Left lung (tissue), 10 donors: ENCODE measurements around the gene LHX2. TPM values are rescaled to one million over a fixed set of nuclear protein-coding genes. Genes with fewer than 3 reads are reported as not detected.
"Not testable (repeated sequence)": the region's sequence is repeated elsewhere in the genome, so short reads cannot be mapped to it uniquely, and the experiment has no call there.

Experiments used
- ATAC-seq: fragments of 200-7000 bp; cut with Tn5 transposase; one replicate; pipeline ENCODE4 v1.9.1; 2020; ENCODE audit warnings: moderate library complexity
- DNase-seq, 4 donors: peaks; one replicate each; pipeline ENCODE4 v3.0.0-alpha.2; 2013 to 2020
- H3K27ac ChIP-seq, 2 donors: fragments of 200-600 bp; sonication (generic) in 1 of 2; one replicate each; pipeline versions ENCODE4 v1.5.0 to v1.8.0; 2020 to 2021
- H3K27me3 ChIP-seq, 2 donors: fragments of 200-600 bp; sonication (generic) in 1 of 2; one replicate each; pipeline versions ENCODE4 v1.5.0 to v1.8.0; 2020 to 2021
- H3K36me3 ChIP-seq, 2 donors: fragments of 200-600 bp; sonication (generic) in 1 of 2; one replicate each; pipeline versions ENCODE4 v1.5.0 to v1.8.0; 2020 to 2021
- H3K4me1 ChIP-seq, 2 donors: fragments of 200-600 bp; one replicate each; pipeline ENCODE4 v1.8.0; 2021
- H3K4me3 ChIP-seq, 2 donors: fragments of 200-600 bp; sonication (generic) in 1 of 2; one replicate each; pipeline versions ENCODE4 v1.5.0 to v1.8.0; 2020 to 2021; ENCODE audit warnings: mild to moderate bottlenecking in 1 of 2
- H3K9me3 ChIP-seq, 2 donors: fragments of 200-600 bp; sonication (generic) in 1 of 2; one replicate each; pipeline versions ENCODE4 v1.5.0 to v1.8.0; 2020 to 2021
- intact Hi-C, 2 donors: fragments of 100-400 bp; cut with DNase I; formaldehyde crosslinking; loops; one replicate each; pipeline versions ENCODE4 v1.11.2 to v1.14.2; 2022
- polyA plus RNA-seq, 6 donors: library from polyadenylated mRNA; unstranded; fragments of 120-200 nt; gene quantifications; one replicate each; pipeline ENCODE4 v1.2.1, GENCODE V29; 2013; ENCODE audit not compliant: insufficient read length in 6 of 6
- total RNA-seq, 2 donors: library from RNA; stranded (reverse); fragmentation: NEBNext Ultra II Directional; extraction: Animal tissue kit (Norgen Biotek cat#: 25700); gene quantifications; one replicate each; pipeline ENCODE4 v1.2.1, GENCODE V29; 2021
- TF ChIP-seq, protein P1 (sequence below), 2 donors: fragments of 200-600 bp; sonication (generic) in 1 of 2; IDR thresholded peaks; one replicate each; pipeline versions ENCODE4 v1.5.0 to v1.8.0; 2021; ENCODE audit warnings: antibody characterized with exemption in 2 of 2
- donor health status: DM: no; HTN: yes; CAD: no.
- donor health status: DM: no; HTN: no; CAD: no.

LHX2 gene
- total and polyA plus RNA-seq, 8 donors = 0.12 to 0.26 (median 0.21) TPM; not detected in 4

DNA sequence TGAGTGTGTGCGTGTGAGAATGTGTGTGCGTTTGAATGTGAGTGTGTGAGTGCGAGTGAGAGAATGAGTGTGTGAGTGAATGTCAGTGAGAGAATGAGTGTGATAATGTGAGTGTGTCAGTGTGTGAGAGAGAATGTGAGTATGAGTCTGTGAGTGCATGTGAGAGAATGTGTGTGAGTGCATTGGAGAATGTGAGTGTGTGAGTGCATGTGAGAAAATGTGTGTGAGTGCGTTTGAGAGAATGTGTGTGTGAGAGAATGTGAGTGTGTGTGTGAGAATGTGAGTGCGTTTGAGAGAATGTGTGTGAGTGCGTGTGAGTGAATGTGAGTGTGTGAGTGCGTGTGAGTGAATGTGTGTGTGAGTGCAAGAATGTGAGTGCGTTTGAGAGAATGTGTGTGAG lies 39.0 kb upstream of the LHX2 start:
- DNase-seq (no peak), ATAC-seq (no peak)
- TF ChIP-seq, protein P1, sequence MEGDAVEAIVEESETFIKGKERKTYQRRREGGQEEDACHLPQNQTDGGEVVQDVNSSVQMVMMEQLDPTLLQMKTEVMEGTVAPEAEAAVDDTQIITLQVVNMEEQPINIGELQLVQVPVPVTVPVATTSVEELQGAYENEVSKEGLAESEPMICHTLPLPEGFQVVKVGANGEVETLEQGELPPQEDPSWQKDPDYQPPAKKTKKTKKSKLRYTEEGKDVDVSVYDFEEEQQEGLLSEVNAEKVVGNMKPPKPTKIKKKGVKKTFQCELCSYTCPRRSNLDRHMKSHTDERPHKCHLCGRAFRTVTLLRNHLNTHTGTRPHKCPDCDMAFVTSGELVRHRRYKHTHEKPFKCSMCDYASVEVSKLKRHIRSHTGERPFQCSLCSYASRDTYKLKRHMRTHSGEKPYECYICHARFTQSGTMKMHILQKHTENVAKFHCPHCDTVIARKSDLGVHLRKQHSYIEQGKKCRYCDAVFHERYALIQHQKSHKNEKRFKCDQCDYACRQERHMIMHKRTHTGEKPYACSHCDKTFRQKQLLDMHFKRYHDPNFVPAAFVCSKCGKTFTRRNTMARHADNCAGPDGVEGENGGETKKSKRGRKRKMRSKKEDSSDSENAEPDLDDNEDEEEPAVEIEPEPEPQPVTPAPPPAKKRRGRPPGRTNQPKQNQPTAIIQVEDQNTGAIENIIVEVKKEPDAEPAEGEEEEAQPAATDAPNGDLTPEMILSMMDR (IDR thresholded peaks at IDR 0.05) = no peak
- Histone ChIP-seq H3K4me3 (no peak overlapping the region), H3K27ac (no peak overlapping the region), H3K4me1 (no peaks in the 10 kb centered on the region), H3K36me3 (no peaks in the 10 kb centered on the region), H3K27me3 (peaks cover 3 to 66% of the 10 kb centered on the region in 2 donors), H3K9me3 (no peaks in the 10 kb centered on the region)
- intact Hi-C loops = no loop called here

DNA sequence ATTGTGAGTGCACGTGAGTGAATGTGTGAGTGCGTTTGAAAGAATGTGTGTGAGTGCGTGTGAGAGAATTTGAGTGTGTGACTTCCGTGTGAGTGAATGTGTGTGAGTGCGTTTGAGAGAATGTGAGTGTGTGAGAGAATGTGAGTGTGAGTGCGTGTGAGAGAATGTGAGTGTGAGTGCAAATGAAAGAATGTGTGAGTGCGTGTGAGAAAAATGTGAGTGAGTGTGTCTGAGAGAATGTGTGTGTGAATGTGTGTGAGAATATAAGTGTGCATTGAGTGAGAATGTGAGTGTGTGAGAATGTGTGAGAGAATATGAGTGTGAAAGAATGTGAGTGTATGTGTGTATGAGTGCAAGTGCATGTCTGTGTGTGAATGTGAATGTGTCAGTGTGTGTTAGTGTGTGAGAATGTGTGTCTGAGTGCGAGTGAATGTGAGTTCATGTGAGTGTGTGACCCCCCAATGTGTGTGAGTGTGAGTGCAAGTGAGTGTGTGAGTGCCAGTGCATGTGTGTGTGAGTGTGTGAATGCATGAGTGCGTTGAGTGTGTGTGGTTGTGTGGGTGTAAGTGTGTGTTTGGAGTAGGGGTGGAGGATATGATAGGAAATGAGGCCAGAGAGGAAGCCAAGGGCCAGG lies 37.9 kb upstream of the LHX2 start:
- DNase-seq (no peak), ATAC-seq (no peak)
- no peak overlapping the region for H3K27ac ChIP-seq
- H3K4me3 ChIP-seq = no peak overlapping the region
- H3K4me1 ChIP-seq = no peaks in the 10 kb centered on the region
- intact Hi-C loops = no loop called here
- TF ChIP-seq, protein P1 (IDR thresholded peaks at IDR 0.05) = no peak
- H3K27me3 ChIP-seq = peaks cover 3 to 55% of the 10 kb centered on the region in 2 donors
- no peaks in the 10 kb centered on the region for H3K9me3 ChIP-seq
- H3K36me3 ChIP-seq = no peaks in the 10 kb centered on the region

DNA sequence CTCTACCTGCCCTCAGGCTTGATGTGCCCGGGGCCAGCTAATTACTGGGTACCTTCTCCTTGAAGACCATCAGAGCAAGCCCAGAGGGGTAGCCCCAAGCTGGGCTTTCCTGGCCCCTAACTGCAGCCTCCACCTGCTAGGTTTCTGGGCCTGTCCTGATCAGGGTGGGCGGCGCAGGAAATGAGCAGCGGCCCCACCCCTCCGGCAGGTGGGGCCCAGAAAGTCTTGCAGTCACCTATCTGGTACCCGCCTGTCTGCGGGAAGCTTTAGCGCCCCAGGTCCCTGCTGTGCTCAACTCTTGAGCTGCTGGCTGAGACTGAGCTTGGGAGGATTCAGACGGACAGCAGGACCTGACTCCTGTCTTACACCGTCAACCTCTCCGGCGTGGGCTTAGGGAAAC lies 37.1 kb upstream of the LHX2 start:
- Histone ChIP-seq H3K4me1 (no peaks in the 10 kb centered on the region), H3K27ac (no peak overlapping the region), H3K36me3 (no peaks in the 10 kb centered on the region), H3K4me3 (no peak overlapping the region), H3K9me3 (no peaks in the 10 kb centered on the region), H3K27me3 (peaks cover 8 to 54% of the 10 kb centered on the region in 2 donors)
- TF ChIP-seq, protein P1 (IDR thresholded peaks at IDR 0.05) = no peak
- intact Hi-C loops = no loop called here
- no peak for DNase-seq
- no peak for ATAC-seq

DNA sequence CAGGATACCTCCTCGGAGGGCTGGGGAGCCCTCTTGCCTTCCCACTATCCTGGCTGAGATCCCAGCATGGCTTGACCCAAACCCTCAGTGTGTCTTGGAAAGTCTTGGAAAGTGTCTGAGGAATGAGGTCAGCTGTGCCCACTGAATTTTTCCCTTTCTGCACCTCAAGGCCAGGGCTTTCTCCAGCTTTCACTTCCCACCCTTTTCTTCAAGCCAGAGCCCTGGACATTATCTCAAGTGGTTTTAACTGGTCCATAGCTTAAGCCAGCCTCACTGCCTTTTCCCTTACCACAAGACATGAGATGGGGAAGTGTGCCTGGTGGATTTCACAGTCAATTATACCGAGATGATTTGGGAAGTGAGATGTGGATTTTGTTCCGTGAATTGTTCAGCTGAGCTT lies 35.7 kb upstream of the LHX2 start:
- H3K36me3 ChIP-seq = no peaks in the 10 kb centered on the region
- no peak overlapping the region for H3K27ac ChIP-seq
- H3K9me3 ChIP-seq = no peaks in the 10 kb centered on the region
- intact Hi-C loops = no loop called here
- peaks cover 9 to 54% of the 10 kb centered on the region in 2 donors for H3K27me3 ChIP-seq
- TF ChIP-seq, protein P1 (IDR thresholded peaks at IDR 0.05) = no peak
- DNase-seq (no peak), ATAC-seq (no peak)
- no peaks in the 10 kb centered on the region for H3K4me1 ChIP-seq
- no peak overlapping the region for H3K4me3 ChIP-seq

DNA sequence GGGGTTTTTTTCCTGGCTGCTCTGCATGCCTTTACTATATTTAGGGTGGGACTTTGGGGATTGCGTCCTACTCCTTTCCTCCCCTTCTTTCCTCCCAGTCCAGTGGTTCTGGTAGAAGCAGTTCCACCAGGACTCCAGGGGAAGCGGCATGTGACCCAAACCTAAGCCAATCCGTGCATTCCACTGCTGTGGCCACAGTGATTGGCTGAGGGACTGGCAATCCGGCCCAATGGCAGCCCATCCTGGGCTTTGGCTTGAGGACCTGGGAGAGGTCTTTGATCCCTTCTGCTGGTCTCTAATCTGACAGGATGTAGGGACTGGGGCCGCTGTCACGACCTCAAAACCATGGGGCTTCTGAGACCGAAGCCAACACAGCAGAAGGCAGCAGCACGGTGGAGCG lies 35.0 kb upstream of the LHX2 start:
- H3K36me3 ChIP-seq, intact Hi-C loops, ATAC-seq, H3K4me1 ChIP-seq, H3K27ac ChIP-seq, H3K4me3 ChIP-seq, H3K9me3 ChIP-seq, DNase-seq: not testable (repeated sequence)
- peaks cover 11 to 54% of the 10 kb centered on the region in 2 donors for H3K27me3 ChIP-seq

DNA sequence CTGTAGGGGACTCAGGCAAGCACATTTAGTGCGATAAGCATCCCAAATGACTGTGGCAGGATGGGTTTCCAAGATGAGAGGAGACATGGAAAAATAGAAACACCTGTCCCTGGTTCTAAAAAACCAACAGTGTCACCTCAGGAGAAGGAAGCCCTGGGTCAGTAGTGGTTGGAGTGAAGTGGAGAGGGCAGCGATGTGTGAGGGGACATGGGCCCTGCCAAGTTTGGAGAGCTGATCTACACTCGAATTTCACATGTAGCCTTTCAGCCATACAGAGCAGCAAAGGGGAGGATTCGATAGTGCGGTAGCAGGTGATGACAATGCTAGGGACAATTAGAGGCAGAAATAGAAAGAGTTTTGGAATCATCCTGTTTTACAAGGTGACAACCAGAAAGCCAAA lies 32.6 kb upstream of the LHX2 start:
- Histone ChIP-seq H3K4me1 (no peaks in the 10 kb centered on the region), H3K4me3 (no peak overlapping the region), H3K27ac (no peak overlapping the region), H3K36me3 (no peaks in the 10 kb centered on the region), H3K27me3 (peaks cover 16 to 67% of the 10 kb centered on the region in 2 donors), H3K9me3 (no peaks in the 10 kb centered on the region)
- intact Hi-C loops = no loop called here
- TF ChIP-seq, protein P1 (IDR thresholded peaks at IDR 0.05) = no peak
- ATAC-seq (no peak), DNase-seq (no peak)
